Activated CD4-positive, CD25-positive, alpha-beta regulatory T cell treated with anti-CD3 and anti-CD28 coated beads, Interleukin-2, amount 50 U/mL, for 16 hours (primary cell): Measurements from ENCODE around the gene CLIC2.
"Not testable (repeated sequence)": the region's sequence is repeated elsewhere in the genome, so short reads cannot be mapped to it uniquely, and the experiment has no call there.

Experiments
- DNase-seq: peaks from one replicate; pipeline ENCODE4 v3.0.0-alpha.2; 2020; ENCODE audit warnings: low read depth, low spot score

Gene CLIC2

DNA sequence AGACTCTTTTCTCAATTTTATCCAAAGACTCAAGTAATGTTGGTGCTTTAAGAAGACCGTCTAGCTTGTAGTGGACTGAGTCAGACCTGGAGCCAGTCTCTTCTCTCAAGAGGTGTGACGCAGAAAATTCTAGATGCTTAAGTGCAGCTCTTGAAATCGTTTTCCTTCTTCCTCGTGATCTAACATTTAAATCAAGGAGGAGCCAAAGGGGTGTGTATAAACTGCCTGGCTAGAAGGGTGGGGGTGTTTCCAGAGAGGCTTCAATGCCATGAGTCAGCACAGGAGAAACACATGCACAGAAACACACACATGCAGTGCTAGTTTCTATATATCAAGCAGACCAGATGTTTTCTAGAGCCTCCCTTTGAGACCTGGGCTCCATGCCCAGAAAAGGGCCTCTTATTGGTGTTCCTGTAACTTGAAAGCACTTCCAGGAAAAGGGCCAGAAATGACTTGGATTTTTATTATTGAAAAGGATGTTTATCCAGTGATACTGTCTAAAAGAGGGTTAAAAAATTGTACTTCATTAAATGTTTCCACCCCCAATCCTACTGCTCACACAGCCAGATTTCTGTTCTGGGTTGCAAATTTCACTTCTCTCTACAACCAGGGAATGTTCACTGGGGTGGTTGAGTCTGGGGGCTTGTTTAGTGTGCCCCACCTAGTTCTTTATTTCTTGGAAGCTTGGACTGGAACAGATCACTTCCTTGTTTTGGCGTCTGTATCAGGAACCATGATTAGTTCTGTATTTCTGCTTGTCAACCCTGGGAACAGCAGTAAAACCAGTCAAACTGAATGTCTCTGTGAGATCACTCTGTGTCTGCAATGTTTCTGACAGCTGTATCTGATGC is at the start of gene CLIC2:
Gene CLIC2, minus strand, starts transcription at position 129 of the 851 bp plus-strand sequence. CDS start 187 bp downstream, outside the sequence.
- no peak for DNase-seq

DNA sequence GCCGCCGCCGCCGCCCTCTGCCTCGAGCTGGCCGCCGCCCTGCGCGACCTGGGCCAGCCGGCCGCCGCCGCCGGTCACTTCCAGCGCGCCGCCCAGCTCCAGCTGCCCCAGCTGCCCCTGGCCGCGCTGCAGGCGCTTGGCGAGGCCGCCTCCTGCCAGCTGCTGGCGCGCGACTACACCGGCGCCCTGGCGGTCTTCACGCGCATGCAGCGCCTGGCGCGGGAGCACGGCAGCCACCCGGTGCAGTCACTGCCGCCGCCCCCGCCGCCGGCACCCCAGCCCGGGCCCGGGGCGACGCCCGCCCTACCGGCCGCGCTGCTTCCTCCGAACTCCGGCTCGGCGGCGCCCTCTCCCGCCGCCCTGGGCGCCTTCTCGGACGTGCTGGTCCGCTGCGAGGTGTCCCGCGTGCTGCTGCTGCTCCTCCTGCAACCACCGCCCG is 48.1 kb upstream of the CLIC2 start:
- DNase-seq = not testable (repeated sequence)

DNA sequence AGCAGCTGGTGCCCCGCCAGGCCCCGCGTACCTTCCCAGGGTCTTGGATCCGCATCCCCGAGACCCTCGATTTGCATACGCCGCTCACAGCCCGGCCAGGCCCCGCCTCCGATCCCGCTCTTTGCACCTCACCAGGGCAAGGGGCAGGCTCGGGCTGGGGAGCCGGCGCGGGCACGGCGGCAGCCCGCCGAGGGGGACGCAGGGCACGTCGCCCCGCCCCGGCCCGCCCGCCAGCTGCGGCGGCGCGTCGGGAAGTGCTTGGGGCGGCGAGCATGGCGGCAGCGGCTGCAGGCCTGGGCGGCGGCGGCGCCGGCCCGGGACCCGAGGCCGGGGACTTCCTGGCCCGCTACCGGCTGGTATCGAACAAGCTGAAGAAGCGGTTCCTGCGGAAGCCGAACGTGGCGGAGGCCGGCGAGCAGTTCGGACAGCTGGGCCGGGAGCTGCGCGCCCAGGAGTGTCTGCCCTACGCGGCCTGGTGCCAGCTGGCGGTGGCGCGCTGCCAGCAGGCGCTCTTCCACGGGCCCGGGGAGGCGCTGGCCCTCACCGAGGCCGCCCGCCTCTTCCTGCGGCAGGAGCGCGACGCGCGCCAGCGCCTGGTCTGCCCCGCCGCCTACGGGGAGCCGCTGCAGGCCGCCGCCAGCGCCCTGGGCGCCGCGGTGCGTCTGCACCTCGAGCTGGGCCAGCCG is 47.6 kb upstream of the CLIC2 start, which contains the start of gene F8A2:
Gene F8A2, plus strand, starts transcription at position 253 of the 686 bp plus-strand sequence. Its CDS starts 20 bp downstream, at position 273.
- DNase-seq = not testable (repeated sequence)

DNA sequence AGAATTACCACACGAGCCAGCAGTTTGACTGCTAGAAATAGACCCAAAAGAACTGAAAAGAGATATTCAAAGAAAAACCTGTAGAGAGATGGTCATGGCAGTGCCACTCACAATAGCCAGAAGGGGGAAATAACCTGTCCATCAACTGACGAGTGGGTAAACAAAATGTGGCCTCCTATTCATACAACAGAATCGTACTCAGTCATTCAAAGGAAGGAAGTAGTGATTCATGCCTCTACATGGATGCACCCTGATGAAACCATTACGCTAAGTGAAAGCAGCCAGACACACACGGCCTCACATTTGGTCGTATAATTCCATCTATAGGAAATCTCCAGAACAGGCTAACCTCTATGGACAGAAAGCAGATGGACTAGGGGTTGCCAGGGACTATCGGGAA is 45.4 kb upstream of the CLIC2 start:
- not testable (repeated sequence) for DNase-seq

DNA sequence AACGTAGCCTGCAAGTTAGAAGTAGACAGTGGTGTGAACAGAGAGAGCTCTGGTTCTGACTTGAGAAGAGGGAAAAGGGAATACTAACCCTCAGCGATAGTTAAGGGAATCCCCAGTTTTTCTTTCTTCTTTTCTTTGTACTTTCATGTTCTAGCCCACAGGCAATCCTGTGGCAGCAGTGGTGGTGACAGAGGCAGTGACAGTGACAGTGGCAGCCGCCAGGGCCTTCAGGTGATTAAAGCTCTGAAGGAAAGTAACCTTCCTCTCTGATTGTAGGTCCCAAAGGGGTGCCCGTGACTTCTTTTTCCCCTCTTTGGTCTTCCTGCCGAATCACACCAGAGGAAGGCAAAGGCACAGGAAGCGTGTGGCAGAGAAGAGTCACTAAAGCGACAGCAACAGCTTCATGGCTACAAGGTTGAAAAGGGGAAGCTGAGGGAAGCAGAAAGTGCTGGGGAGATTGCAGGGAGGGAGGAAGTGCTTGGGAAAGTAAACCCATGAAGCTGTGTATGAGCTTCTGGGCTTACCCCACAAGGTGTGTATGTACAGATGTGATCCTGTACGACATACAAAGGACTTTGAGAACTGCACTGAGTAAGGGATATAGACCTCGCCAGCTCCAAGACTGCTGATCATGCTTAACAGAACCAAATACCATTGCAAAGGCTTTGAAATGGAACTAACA is 39.5 kb upstream of the CLIC2 start:
- DNase-seq = not testable (repeated sequence)

DNA sequence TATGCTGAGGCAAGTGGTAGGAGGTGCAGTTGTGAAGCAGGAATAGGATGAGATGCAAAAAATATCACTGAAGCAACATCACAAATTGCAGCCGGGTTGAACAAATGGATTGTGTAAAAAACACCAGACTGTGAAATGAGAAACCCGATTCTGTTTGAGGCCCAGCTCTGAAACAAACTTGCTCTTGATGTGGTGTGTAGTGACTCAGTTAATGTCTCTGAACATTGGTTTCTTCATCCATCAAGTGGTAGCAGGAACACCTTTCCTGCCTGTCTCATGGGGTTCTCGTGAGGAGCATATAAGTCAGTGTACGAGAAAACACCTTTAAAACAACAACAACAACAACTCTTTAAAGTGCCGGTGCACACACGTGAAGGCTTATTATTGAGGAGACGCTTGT is 29.3 kb upstream of the CLIC2 start:
- not testable (repeated sequence) for DNase-seq

DNA sequence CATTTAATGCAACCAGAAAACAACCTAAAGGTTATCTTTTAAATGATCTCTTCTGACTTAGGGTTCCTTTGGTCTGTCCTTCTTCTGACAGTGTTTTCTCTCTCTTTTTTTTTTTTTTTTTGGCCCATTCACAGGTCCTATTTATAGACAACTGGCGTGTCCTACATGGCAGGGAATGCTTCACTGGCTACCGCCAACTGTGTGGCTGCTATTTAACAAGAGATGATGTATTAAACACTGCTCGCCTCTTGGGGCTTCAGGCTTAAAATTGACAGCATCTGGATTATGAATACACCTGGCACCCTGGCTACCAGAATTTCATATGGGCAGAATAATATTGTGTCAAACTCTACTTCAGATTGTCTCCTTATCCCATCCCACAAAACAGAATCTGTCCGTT is 15.0 kb upstream of the CLIC2 start:
- not testable (repeated sequence) for DNase-seq

DNA sequence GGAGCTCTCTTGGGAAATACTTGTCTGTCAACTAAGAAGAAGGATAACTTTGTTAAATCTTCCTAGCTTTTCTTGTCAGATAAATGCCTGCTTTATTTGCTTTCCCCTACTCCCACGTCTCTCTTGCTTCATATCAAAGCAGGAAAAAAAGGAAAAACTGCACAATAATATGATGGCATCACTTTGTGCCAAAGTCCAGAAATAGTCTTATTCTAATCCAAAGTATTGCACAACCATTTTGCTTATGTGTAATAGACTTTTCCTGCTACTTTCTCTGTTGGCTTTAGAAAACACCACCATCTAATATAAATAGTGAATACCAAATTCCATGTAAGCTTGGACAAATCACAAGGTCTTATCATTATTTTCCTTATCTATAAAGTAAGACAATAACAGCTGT is 11.3 kb upstream of the CLIC2 start:
- not testable (repeated sequence) for DNase-seq

DNA sequence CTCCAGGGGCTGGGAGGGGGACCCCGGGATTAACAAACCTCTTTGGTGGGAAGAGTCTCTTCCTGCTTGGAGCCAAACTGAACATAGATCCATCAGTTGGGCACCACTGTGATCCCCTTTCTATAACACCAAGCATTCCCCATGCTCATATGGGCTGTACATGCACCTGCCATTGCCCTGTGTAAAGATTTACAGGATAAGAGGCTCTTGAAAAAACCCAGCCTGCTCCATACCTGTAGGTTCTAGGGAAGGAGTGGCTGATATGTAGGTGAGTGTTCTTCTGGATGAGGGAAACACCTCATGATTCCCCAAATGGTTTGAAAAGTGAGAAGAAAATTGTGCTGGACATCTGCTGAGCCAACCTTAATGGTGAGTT is 911 bp upstream of the CLIC2 start:
- not testable (repeated sequence) for DNase-seq

DNA sequence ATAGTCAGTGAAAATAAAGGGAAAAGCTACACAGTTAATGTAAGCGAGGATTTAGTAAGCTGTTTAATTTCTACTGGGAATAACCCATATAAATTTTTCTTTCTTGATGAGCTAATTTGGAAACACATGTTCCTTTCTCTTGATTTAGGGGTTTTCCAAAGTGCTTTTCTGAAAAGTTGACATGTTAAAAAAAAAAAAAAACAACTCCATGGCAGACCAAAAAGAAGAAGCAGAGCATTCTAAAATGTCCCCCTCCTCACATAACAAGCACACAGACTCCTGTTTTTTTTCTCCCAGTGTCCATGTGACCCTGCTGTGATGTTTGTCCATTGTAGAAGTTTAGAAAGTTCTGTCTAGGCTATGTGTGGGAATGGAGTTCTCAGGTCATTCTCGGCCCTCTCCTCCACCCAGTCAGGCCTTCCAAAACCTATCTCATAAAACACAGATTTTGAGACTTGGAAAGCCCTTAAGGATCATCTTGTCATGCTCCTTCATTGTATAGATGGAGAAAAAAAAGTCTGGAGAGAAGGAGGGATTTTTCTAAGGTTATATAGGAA is 792 bp downstream of the CLIC2 start:
- DNase-seq = no peak

DNA sequence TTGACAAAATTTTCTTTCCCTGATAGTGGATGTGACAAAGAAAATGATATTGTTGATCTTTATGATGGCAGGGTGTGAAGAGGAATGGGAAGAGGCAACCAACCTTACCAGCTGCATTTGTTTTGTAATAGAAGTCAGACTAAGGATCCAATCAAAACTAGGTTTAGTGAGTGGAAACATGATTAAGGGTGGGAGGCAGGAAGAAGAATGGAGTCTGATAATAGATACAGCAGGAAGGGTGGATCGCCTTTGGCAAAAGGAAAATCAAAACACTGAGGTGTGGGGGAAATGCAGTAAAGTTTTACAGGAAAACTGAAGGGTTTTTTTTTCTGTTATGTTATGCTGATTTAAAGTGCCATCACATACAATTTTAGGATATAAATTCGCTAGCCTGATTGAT is 3.4 kb downstream of the CLIC2 start:
- DNase-seq = no peak

DNA sequence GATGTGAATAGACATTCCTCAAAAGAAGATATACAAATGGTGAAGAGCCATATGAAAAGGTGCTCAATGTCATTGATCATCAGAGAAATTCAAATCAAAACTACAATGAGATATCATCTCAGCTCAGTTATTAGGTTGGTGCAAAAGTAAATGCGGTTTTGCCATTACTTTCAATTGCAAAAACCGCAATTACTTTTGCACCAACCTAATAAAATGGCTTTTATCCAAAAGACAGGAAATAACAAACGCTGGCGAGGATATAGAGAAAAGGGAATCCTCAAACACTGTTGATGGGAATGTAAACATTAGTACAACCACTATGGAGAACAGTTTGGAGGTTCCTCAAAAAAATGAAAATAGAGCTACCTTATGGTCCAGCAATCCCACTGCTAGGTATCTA is 5.1 kb downstream of the CLIC2 start:
- no peak for DNase-seq

DNA sequence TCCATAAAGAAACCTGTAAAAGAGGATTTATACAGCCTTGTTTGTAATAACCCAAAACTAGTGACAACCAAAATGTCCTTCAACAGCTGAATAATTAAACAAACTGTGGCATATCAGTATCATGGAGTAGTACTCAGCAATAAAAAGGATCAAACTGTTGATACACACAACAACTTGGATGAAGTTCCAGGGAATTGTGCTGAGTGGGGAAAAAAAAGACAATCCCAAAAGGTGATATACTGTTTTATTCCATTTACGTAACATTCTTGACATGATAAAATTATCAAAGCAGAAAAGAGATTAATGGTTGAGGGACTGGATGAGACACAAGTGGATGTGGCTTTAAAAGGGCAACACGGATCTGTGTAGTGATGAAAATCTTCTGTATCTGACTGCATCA is 7.8 kb downstream of the CLIC2 start:
- no peak for DNase-seq

DNA sequence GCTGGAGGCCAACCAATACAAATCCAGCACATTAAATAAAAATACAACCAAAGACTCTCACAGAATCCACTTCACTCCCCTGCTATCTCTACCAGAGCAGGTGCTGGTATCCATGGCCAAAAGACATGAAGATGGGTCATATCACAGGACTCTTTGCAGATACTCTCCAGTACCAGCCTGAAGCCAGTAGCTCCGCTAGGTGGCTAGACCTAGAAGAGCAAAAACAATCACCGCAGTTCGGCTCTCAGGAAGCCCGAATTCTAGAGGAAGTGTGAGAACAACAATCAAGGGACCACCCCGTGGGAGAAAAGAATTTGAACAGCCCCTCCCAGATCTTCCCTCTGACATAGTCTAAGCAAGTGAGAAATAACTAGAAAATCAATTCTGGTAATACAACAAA is 20.2 kb downstream of the CLIC2 start:
- DNase-seq = no peak

DNA sequence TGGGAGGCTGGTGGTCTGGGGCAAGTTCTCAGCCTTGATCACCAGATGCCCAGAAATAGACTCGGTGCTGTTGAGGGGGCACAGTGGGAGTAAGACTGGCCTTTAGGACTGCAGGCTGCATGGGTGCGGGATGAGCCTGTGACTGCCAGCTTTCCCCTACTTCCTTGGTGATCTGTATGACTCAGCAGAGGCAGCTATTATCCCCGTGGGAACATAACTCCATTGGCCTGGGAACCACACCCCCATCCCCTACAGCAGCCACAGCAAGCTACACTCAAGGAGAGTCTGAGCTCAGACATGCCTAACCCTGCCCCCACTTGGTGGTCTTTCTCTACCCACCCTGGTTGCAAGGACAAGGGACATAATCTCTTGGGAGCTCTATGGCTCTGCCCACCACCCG is 20.6 kb downstream of the CLIC2 start:
- no peak for DNase-seq

DNA sequence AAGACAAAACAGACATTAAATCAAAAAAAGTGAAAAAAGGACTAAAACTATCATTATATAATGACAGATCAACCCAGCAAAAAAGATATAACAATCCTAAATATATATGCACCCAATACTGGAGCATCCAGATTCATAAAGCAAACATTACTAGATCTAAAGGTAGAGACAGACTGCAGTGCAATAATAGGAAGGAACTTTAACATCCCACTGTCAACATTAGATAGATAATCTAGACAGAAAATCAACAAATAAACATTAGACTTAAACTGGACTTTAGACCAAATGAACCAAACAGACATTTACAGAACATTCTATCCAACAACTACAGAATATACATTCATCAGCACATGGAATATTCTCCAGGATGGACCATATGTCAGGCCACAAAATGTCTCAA is 40.6 kb downstream of the CLIC2 start:
- no peak for DNase-seq

DNA sequence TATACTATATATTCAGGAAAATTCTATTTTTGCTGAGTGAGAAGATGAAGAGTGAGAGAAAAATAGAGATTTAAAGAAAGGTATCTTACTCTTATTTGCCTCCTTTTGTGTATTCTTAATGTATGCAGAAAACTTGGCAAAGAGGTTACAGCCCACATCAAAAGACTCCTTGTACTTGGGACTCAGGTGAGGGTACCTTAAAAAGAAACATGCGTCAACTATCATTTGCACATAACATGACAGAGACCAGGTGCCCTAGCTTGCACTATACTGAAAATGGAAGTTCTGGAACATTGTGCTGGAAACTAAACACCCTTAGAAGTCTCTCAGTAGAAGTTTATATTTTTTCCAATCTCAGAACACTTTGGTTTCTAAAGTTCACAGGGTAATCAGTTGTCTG is 54.5 kb downstream of the CLIC2 start:
- DNase-seq = no peak

DNA sequence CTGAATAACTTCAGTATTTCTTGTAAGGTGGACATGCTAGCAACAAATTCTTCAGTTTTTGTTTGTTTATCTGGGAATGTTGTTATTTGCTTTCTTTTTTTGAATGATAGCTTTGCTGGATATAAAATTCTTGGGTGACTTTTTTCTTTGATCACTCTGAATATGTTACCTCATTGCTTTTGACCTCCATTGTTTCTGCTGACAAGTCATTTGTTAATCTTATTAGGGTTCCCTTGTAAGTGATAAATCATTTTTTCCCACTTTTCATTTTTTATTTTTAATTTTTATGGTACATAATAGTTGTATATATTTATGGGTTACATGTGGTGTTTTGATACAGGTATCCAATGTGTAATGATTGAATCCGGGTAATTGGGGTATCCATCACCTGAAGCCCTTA is 63.4 kb downstream of the CLIC2 start:
- DNase-seq = no peak

DNA sequence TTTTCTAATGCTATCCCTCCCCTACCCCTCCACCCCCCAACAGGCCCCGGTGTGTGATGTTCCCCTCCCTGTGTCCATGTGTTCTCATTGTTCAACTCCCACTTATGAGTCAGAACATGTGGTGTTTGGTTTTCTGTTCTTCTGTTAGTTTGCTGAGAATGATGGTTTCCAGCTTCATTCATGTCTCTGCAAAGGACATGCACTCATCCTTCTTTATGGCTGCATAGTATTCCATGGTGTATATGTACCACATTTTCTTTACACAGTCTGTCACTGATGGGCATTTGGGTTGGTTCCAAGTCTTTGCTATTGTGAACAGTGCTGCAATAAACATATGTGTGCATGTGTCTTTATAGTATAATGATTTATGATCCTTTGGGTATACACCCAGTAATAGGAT is 66.4 kb downstream of the CLIC2 start:
- not testable (repeated sequence) for DNase-seq

DNA sequence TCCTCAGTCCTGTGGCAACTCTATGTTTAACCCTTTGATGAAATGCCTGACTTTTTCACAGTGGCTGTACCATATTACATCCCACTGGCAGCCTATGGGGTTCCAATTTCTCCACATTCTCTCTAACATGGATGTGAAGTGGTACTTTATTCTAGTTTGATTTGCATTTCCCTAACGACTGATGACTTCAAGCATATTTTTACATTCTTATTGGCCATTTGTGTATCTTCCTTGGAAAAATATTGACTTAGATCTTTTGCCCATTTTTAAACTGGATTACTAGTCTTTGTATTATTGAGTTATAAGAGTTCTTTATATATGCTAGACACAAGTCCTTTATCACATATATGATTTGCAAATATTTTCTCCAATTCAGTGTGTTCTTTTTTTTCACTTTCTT is 68.0 kb downstream of the CLIC2 start:
- no peak for DNase-seq

DNA sequence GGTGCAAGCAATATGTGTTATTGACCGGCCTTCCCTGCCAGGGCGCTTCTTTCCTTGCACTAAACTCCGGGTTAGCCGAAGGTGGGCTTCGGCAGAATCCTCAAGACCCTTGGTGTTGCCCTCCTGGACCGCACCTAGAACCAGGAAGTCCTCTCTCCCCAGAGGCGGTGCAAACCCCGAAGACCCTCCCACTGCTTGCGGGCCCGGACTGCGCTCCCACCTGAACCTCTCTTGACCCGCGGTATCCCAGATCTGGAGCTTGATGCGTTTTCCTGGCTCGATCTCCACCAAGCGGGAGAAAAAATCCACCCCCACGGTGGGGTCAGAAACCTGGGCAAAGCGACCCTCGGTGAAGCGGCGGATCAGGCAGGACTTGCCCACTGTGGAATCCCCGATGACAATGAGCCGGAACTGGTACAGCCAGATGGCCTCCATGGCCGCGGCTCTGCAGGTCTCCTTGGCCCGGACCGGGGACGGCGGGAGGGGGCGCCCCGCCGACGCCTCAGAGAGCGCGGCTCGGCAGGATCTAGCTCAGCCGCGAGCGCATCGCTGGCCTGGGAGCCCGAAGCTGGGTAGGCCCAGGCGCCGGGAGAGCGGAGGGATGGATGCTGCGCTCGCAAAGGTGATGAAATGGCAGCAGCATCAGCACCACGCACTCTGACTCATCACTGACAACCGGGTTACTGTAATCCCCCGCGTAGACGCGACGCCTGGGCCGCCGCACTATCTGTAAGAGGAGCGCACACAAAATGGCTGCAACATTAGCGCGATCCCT is 70.4 kb downstream of the CLIC2 start, which contains the start of gene RAB39B:
Gene RAB39B, minus strand, starts transcription at position 638 of the 775 bp plus-strand sequence. Its CDS starts 203 bp downstream, at position 435.
- peak; percentile 40 for DNase-seq
